Activated naive CD8-positive, alpha-beta T cell (primary cell): ENCODE data around the gene ANK2.

Experiments
- H3K27ac Mint-ChIP-seq: one replicate; pipeline ENCODE4 v1.8.0; 2021; ENCODE audit warnings: mixed read lengths
- H3K27me3 Mint-ChIP-seq: one replicate; pipeline ENCODE4 v1.8.0; 2021; ENCODE audit warnings: mixed read lengths
- H3K36me3 Mint-ChIP-seq: one replicate; pipeline ENCODE4 v1.8.0; 2021; ENCODE audit warnings: mixed read lengths
- H3K4me1 Mint-ChIP-seq: one replicate; pipeline ENCODE4 v1.8.0; 2021; ENCODE audit warnings: low read depth, mixed read lengths
- H3K4me3 Mint-ChIP-seq: one replicate; pipeline ENCODE4 v1.8.0; 2021; ENCODE audit warnings: mild to moderate bottlenecking, mixed read lengths
- H3K9me3 Mint-ChIP-seq: one replicate; pipeline ENCODE4 v1.8.0; 2021; ENCODE audit warnings: low read depth, mixed read lengths

The ANK2 gene

GRCh38 chr4:113389160-113389559 lies 339.7 kb downstream of the ANK2 start:
- Mint-ChIP-seq H3K9me3 (peaks cover 4% of the 10 kb centered on the region), H3K4me1 (peaks cover 11% of the 10 kb centered on the region), H3K36me3 (peaks cover 3% of the 10 kb centered on the region), H3K27ac (no peak overlapping the region), H3K4me3 (no peak overlapping the region), H3K27me3 (no peaks in the 10 kb centered on the region)

DNA sequence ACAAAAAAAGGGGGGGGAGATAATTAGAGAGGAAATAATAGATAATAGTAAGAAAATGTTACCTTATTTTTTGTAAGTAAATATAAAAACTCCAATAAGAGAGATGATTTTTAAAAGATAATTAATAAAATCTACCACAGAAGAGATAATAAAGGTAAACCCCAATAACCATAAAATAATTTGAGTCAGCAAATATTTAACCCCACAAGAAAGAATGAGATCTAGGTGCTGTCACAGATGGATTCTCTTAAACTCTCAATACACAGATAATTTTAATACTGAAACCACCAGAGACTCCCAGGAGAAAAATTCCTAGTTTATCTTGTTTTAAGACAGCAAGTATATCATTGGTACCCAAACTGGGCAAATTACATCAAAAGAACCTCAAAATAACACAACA lies 341.4 kb downstream of the ANK2 start:
- peaks cover 2% of the 10 kb centered on the region for H3K4me1 Mint-ChIP-seq

DNA sequence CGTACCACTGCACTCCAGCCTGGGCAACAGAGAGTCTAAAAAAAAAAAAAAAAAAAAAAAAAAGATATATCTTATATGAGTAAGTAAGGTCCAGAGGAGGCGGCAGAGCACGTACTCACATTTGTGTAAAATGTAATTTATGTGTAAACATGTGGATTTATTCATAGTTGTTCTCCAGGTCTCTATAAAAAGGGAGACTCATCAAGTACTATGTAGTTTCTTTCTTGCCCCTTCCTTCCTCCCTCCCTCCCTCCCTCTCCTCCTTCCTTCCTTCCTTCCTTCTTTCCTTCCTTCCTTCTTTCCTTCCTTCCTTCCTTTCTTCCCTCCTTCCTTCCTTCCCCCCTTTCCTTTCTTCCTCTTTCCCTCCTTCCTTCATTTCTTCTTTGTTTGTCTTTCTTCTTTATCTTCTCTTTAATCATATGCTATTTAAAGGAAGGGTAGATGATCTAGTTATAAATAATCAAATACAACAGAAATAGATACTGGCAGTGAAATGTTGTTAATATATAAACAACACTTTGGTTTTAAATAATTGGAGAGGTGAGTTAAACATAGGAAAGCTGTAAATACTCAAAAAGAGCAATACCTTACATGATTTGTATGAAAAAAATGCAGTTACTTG lies 344.8 kb downstream of the ANK2 start:
- no peak overlapping the region for H3K4me3 Mint-ChIP-seq
- H3K9me3 Mint-ChIP-seq: peaks cover 3% of the 10 kb centered on the region
- H3K36me3 Mint-ChIP-seq: no peaks in the 10 kb centered on the region
- H3K27ac Mint-ChIP-seq: no peak overlapping the region
- no peaks in the 10 kb centered on the region for H3K27me3 Mint-ChIP-seq
- peaks cover 2% of the 10 kb centered on the region for H3K4me1 Mint-ChIP-seq

More for the DNA sequence above, 341.4 kb downstream of the ANK2 start:
- Mint-ChIP-seq H3K36me3 (peaks cover 3% of the 10 kb centered on the region), H3K27ac (no peak overlapping the region), H3K9me3 (peaks cover 4% of the 10 kb centered on the region), H3K27me3 (no peaks in the 10 kb centered on the region), H3K4me3 (no peak overlapping the region)

DNA sequence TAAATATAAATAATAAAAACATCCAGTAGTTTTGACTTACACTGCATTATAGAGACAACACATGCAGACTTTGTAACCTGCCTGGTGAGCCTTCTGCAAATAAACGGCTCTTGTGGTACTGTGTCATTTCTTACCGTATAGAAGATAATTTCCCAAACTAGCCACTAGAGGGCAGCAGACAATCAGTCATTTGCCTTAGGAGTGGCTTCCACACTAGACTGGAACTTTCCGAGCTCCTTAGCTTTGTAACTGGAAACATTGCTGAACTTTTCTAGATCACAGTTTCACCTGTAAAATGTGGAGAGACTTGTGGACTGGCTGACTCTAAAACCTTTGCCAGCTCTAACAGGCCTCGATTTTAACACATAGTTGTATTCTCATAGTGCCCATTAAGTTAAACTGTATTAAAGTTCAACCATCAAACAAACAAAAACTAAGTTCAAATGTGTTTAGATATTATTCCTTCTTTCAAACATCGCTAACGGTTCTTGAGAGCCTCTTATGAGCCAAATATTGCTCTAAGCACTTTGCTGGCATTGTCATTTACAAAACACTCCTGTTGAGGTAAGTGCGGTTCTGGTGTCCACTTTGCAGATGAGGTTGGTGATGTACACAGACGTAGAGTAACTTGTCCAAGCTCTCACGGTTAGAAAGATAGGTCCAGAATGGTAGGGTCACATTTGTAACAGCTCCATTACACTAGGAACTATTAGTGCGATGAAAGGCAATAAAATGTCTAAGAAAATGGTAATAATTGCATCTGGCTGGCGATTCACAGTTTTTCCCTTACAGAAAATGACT lies 345.5 kb downstream of the ANK2 start:
- H3K4me1 Mint-ChIP-seq: peaks cover 2% of the 10 kb centered on the region
- H3K36me3 Mint-ChIP-seq: no peaks in the 10 kb centered on the region
- no peak overlapping the region for H3K4me3 Mint-ChIP-seq
- no peaks in the 10 kb centered on the region for H3K27me3 Mint-ChIP-seq
- no peaks in the 10 kb centered on the region for H3K9me3 Mint-ChIP-seq
- H3K27ac Mint-ChIP-seq: peak overlapping the region; percentile 30

DNA sequence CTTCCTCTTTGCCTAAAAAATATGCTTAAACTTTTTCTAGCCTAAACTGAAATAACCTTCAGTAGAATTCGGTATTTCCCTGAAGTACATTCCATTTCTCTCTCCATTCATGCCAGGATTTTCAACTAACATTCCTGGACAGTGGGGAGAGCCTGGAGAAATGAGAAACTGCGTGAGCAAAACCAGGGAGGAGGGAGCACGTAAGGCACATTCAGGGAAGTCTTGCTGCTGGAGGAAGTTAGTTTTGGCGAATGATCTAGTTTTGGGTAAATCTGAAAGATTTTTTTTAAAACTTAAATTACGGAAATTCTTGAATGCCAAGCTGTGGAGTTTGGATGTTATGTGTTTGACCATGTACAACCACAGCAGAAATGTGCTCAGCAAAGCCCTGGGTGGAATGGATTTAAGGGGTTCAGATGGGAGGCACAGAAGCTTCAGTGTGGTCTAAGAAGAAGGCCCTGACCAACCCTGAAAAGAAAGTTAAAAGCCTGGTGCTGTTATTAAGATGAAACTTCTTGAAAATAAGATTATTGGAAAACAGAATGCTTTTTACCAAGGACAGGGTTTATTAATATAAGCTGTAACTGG lies 347.8 kb downstream of the ANK2 start:
- Mint-ChIP-seq H3K27ac (no peak overlapping the region), H3K36me3 (no peaks in the 10 kb centered on the region), H3K4me3 (no peak overlapping the region), H3K4me1 (peaks cover 2% of the 10 kb centered on the region), H3K27me3 (peaks cover 1% of the 10 kb centered on the region), H3K9me3 (no peaks in the 10 kb centered on the region)

DNA sequence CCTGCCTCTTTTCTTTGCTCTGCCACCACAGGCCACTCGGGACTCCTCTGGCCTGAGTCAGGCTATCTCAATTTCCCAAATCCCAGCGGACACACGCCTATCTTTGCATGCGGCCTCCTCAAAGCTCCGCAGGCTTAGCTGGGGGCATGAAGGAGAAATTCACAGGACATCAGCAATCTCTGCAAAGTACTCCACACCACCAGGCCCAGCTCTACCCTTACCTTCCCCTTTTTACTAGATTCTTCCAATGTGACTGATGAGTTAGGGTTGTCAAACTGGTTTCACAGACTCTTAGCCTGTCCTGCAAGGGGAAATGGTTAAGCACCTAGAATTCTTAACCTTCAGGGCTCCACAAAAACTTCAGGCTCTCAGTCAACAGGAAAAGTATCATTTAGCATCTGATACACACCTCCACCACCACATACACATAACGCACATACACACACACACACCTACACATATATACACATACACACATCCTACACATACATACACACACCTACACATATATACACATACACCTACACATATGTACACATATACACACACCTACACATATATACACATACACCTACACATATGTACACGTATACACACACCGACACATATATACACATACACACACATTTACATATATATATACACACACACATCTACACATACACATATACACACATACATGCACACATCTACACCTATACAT lies 349.1 kb downstream of the ANK2 start:
- H3K36me3 Mint-ChIP-seq: no peaks in the 10 kb centered on the region
- H3K4me1 Mint-ChIP-seq: peaks cover 2% of the 10 kb centered on the region
- H3K27me3 Mint-ChIP-seq: peaks cover 1% of the 10 kb centered on the region
- H3K4me3 Mint-ChIP-seq: no peak overlapping the region
- H3K9me3 Mint-ChIP-seq: no peaks in the 10 kb centered on the region
- no peak overlapping the region for H3K27ac Mint-ChIP-seq

DNA sequence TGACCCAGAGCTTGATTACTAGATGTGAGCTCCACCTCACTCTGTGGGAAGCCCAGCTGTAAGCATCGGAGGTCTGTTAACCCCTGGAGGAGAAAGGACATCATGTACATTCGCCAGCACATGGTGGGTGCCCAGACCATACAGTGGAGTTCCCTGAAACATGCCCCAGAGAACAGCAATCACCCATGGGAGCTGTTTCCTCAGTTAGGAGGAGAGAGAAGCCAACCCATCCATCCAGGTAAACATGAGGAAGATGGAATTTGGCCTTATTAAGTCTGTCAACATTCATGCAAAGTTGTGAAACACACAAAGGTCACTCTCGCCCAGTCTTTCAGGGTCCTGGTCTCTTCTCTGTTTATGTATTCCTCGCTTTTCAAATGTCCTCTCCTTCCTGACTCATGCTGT lies 354.7 kb downstream of the ANK2 start:
- no peaks in the 10 kb centered on the region for H3K4me1 Mint-ChIP-seq
- no peak overlapping the region for H3K4me3 Mint-ChIP-seq
- H3K27me3 Mint-ChIP-seq: peaks cover 1% of the 10 kb centered on the region
- H3K27ac Mint-ChIP-seq: no peak overlapping the region
- H3K9me3 Mint-ChIP-seq: no peaks in the 10 kb centered on the region
- no peaks in the 10 kb centered on the region for H3K36me3 Mint-ChIP-seq

- no peaks in the 10 kb centered on the region for H3K36me3 Mint-ChIP-seq
- no peaks in the 10 kb centered on the region for H3K9me3 Mint-ChIP-seq
- H3K27me3 Mint-ChIP-seq: peaks cover 1% of the 10 kb centered on the region
- no peak overlapping the region for H3K27ac Mint-ChIP-seq
- H3K4me3 Mint-ChIP-seq: no peak overlapping the region
- no peaks in the 10 kb centered on the region for H3K4me1 Mint-ChIP-seq
Observed at GRCh38 chr4:113404841-113405240, 355.4 kb downstream of the ANK2 start.

- no peaks in the 10 kb centered on the region for H3K36me3 Mint-ChIP-seq
- no peak overlapping the region for H3K27ac Mint-ChIP-seq
- peaks cover 1% of the 10 kb centered on the region for H3K27me3 Mint-ChIP-seq
- no peak overlapping the region for H3K4me3 Mint-ChIP-seq
- H3K9me3 Mint-ChIP-seq: no peaks in the 10 kb centered on the region
- peaks cover 1% of the 10 kb centered on the region for H3K4me1 Mint-ChIP-seq
Observed at GRCh38 chr4:113405874-113406722, 356.6 kb downstream of the ANK2 start.

DNA sequence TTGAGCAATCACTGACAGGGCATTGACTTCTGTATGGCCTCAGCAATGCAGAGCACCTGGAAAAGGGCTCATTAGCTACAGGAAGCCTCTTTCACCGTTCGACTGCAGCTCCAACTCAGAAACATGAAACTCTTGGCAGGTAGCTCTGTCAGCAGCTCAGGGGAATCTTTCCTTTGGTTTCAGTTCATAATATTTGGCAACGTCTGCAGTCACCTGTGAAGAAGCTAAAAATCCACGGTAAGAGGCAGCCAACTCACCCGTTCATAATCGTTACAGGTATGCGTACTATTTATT lies 357.2 kb downstream of the ANK2 start:
- Mint-ChIP-seq H3K4me1 (peaks cover 1% of the 10 kb centered on the region), H3K4me3 (no peak overlapping the region), H3K36me3 (no peaks in the 10 kb centered on the region), H3K9me3 (no peaks in the 10 kb centered on the region), H3K27ac (no peak overlapping the region), H3K27me3 (peaks cover under 1% of the 10 kb centered on the region)

GRCh38 chr4:113407409-113407808 lies 358.0 kb downstream of the ANK2 start:
- Mint-ChIP-seq H3K27ac (no peak overlapping the region), H3K9me3 (no peaks in the 10 kb centered on the region), H3K27me3 (no peaks in the 10 kb centered on the region), H3K36me3 (no peaks in the 10 kb centered on the region), H3K4me3 (no peak overlapping the region), H3K4me1 (peaks cover 1% of the 10 kb centered on the region)

GRCh38 chr4:113409181-113409580 lies 359.7 kb downstream of the ANK2 start:
- Mint-ChIP-seq H3K27me3 (no peaks in the 10 kb centered on the region), H3K4me3 (no peak overlapping the region), H3K36me3 (no peaks in the 10 kb centered on the region), H3K4me1 (peaks cover 1% of the 10 kb centered on the region), H3K27ac (no peak overlapping the region), H3K9me3 (no peaks in the 10 kb centered on the region)

- H3K9me3 Mint-ChIP-seq: no peaks in the 10 kb centered on the region
- H3K27me3 Mint-ChIP-seq: no peaks in the 10 kb centered on the region
- H3K4me1 Mint-ChIP-seq: peaks cover 1% of the 10 kb centered on the region
- no peaks in the 10 kb centered on the region for H3K36me3 Mint-ChIP-seq
- H3K4me3 Mint-ChIP-seq: no peak overlapping the region
- no peak overlapping the region for H3K27ac Mint-ChIP-seq
Observed at GRCh38 chr4:113410686-113411085, 361.2 kb downstream of the ANK2 start.

DNA sequence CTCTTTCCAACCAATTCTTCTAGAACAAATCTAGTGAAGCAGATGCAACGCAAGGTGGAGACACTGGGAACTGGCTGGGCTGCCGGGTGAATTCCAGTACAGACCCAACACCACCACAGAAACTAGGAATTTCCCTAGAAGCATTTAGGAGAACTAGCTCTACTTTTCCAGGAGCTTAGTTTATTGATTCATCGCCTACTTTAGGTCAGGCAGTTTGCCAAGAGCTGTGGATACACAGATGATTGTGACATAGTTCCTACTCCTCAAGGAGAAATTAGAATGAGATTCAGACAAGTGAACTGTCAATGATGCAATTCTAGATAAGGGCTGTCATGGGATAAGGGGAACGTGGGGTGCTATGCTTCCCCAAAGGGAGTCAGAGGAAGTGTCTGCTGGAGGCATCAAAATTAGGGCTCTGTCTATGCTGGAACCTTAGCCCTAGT lies 362.1 kb downstream of the ANK2 start:
- Mint-ChIP-seq H3K36me3 (no peaks in the 10 kb centered on the region), H3K9me3 (no peaks in the 10 kb centered on the region), H3K4me1 (peaks cover 1% of the 10 kb centered on the region), H3K27ac (no peak overlapping the region), H3K4me3 (no peak overlapping the region), H3K27me3 (no peaks in the 10 kb centered on the region)
